ENCODE results near the gene IGFBP3.

The IGFBP3 gene

GRCh38 chr7:45921381-45921698, 268 bp upstream of the IGFBP3 start:
- Histone ChIP-seq H3K18ac (ENCODE audit: low read depth in 1 of 2, low read length in 2 of 2) (peak overlapping the region; percentile 37 to 44), H3K4me1 (ENCODE audit: control insufficient read depth, insufficient read depth, low read depth, low read length) (peaks cover 27% of the 10 kb centered on the region), H3K9me3 (ENCODE audit: control insufficient read depth, low read length) (no peaks in the 10 kb centered on the region), H2BK5ac (ENCODE audit: low read depth, low read length, poor library complexity, severe bottlenecking) (no peak overlapping the region), H2AK5ac (ENCODE audit: low read length, severe bottlenecking) (no peak overlapping the region), H4K91ac (ENCODE audit: low read length) (peak overlapping the region; percentile 76), H3K36me3 (ENCODE audit: control insufficient read depth in 1 of 2, insufficient read depth in 2 of 2, low read depth in 1 of 2, low read length in 2 of 2) (peaks cover 3 to 9% of the 10 kb centered on the region in 2 experiments), H3K4me2 (ENCODE audit: low read length, poor library complexity, severe bottlenecking) (peak overlapping the region; percentile 93), H2BK12ac (ENCODE audit: low read length in 2 of 2) (peak overlapping the region; percentile 23 to 81), H3K4ac (ENCODE audit: low read depth in 1 of 2, low read length in 2 of 2) (peak overlapping the region; percentile 1 to 86), H3K23ac (ENCODE audit: low read length in 2 of 2) (no peak overlapping the region), H2AFZ (ENCODE audit: low read depth, low read length) (no peak overlapping the region), H3K27me3 (ENCODE audit: control insufficient read depth in 1 of 2, insufficient read depth in 1 of 2, low read length in 2 of 2) (peaks cover 20 to 23% of the 10 kb centered on the region in 2 experiments), H3K79me1 (replicated peaks; ENCODE audit: low read length, poor library complexity, severe bottlenecking) (no peaks in the 10 kb centered on the region), H3K4me3 (ENCODE audit: insufficient read depth in 1 of 2, low read depth in 1 of 2, low read length in 2 of 2) (peak overlapping the region; percentile 66 to 88), H3K9ac (ENCODE audit: low read length) (peak overlapping the region; percentile 64), H2BK120ac (ENCODE audit: low read depth, low read length) (no peak overlapping the region), H2BK15ac (ENCODE audit: low read depth, poor library complexity, severe bottlenecking) (peak overlapping the region; percentile 54), H3K14ac (ENCODE audit: low read length in 2 of 2) (no peak overlapping the region), H4K8ac (ENCODE audit: low read length) (peak overlapping the region; percentile 61), H3K27ac (ENCODE audit: low read length, poor library complexity, severe bottlenecking) (no peak overlapping the region)
- DNase-seq, result no peak
- WGBS, result 1% methylated on average over 31 of the region's 31 CpGs

- peaks cover 3 to 22% of the 10 kb centered on the region in 2 experiments for H3K36me3 ChIP-seq (ENCODE audit: control insufficient read depth in 1 of 2, insufficient read depth in 2 of 2, low read depth in 1 of 2, low read length in 2 of 2)
- H2BK120ac ChIP-seq (ENCODE audit: low read depth, low read length), result no peak overlapping the region
- no peak overlapping the region for H2AFZ ChIP-seq (ENCODE audit: low read depth, low read length)
- 23% methylated on average over 19 of the region's 19 CpGs for WGBS
- H3K23ac ChIP-seq (ENCODE audit: low read length in 2 of 2), result no peak overlapping the region
- no peak overlapping the region for H3K14ac ChIP-seq (ENCODE audit: low read length in 2 of 2)
- peaks cover 27% of the 10 kb centered on the region for H3K4me1 ChIP-seq (ENCODE audit: control insufficient read depth, insufficient read depth, low read depth, low read length)
- peak overlapping the region; percentile 76 for H3K9ac ChIP-seq (ENCODE audit: low read length)
- no peak overlapping the region for H3K4ac ChIP-seq (ENCODE audit: low read depth in 1 of 2, low read length in 2 of 2)
- no peak overlapping the region for H2AK5ac ChIP-seq (ENCODE audit: low read length, severe bottlenecking)
- H2BK5ac ChIP-seq (ENCODE audit: low read depth, low read length, poor library complexity, severe bottlenecking), result no peak overlapping the region
- H2BK15ac ChIP-seq (ENCODE audit: low read depth, poor library complexity, severe bottlenecking), result no peak overlapping the region
- H3K4me2 ChIP-seq (ENCODE audit: low read length, poor library complexity, severe bottlenecking), result peak overlapping the region; percentile 93
- H2BK12ac ChIP-seq (ENCODE audit: low read length in 2 of 2), result no peak overlapping the region
- H3K4me3 ChIP-seq (ENCODE audit: insufficient read depth in 1 of 2, low read depth in 1 of 2, low read length in 2 of 2), result peak overlapping the region; percentile 38 to 88
- H3K27ac ChIP-seq (ENCODE audit: low read length, poor library complexity, severe bottlenecking), result no peak overlapping the region
- H4K8ac ChIP-seq (ENCODE audit: low read length), result peak overlapping the region; percentile 33
- DNase-seq, result peak; percentile 19
- H4K91ac ChIP-seq (ENCODE audit: low read length), result no peak overlapping the region
- peaks cover 20 to 23% of the 10 kb centered on the region in 2 experiments for H3K27me3 ChIP-seq (ENCODE audit: control insufficient read depth in 1 of 2, insufficient read depth in 1 of 2, low read length in 2 of 2)
- H3K9me3 ChIP-seq (ENCODE audit: control insufficient read depth, low read length), result no peaks in the 10 kb centered on the region
- no peaks in the 10 kb centered on the region for H3K79me1 ChIP-seq (replicated peaks; ENCODE audit: low read length, poor library complexity, severe bottlenecking)
- H3K18ac ChIP-seq (ENCODE audit: low read depth in 1 of 2, low read length in 2 of 2), result no peak overlapping the region
These were observed 1.0 kb downstream of the IGFBP3 start for GRCh38 chr7:45919993-45920459.

- H2AFZ ChIP-seq (ENCODE audit: low read depth, low read length), result no peak overlapping the region
- H3K4me2 ChIP-seq (ENCODE audit: low read length, poor library complexity, severe bottlenecking), result peak overlapping the region; percentile 30
- peak overlapping the region in 1 of 2 experiments; percentile 88 for H3K4me3 ChIP-seq (ENCODE audit: insufficient read depth in 1 of 2, low read depth in 1 of 2, low read length in 2 of 2)
- H2BK15ac ChIP-seq (ENCODE audit: low read depth, poor library complexity, severe bottlenecking), result no peak overlapping the region
- WGBS, result 36% methylated on average over 9 of the region's 9 CpGs
- no peak overlapping the region for H4K91ac ChIP-seq (ENCODE audit: low read length)
- H3K4me1 ChIP-seq (ENCODE audit: control insufficient read depth, insufficient read depth, low read depth, low read length), result peaks cover 21% of the 10 kb centered on the region
- no peak overlapping the region for H3K18ac ChIP-seq (ENCODE audit: low read depth in 1 of 2, low read length in 2 of 2)
- H3K79me1 ChIP-seq (replicated peaks; ENCODE audit: low read length, poor library complexity, severe bottlenecking), result no peaks in the 10 kb centered on the region
- H3K27ac ChIP-seq (ENCODE audit: low read length, poor library complexity, severe bottlenecking), result no peak overlapping the region
- H3K36me3 ChIP-seq (ENCODE audit: control insufficient read depth in 1 of 2, insufficient read depth in 2 of 2, low read depth in 1 of 2, low read length in 2 of 2), result peaks cover 10 to 29% of the 10 kb centered on the region in 2 experiments
- DNase-seq, result peak; percentile 8
- H3K4ac ChIP-seq (ENCODE audit: low read depth in 1 of 2, low read length in 2 of 2), result no peak overlapping the region
- H3K14ac ChIP-seq (ENCODE audit: low read length in 2 of 2), result no peak overlapping the region
- H2AK5ac ChIP-seq (ENCODE audit: low read length, severe bottlenecking), result no peak overlapping the region
- peak overlapping the region; percentile 76 for H3K9ac ChIP-seq (ENCODE audit: low read length)
- no peak overlapping the region for H4K8ac ChIP-seq (ENCODE audit: low read length)
- no peak overlapping the region for H2BK120ac ChIP-seq (ENCODE audit: low read depth, low read length)
- no peak overlapping the region for H3K23ac ChIP-seq (ENCODE audit: low read length in 2 of 2)
- no peaks in the 10 kb centered on the region for H3K9me3 ChIP-seq (ENCODE audit: control insufficient read depth, low read length)
- H3K27me3 ChIP-seq (ENCODE audit: control insufficient read depth in 1 of 2, insufficient read depth in 1 of 2, low read length in 2 of 2), result peaks cover 20 to 23% of the 10 kb centered on the region in 2 experiments
- H2BK12ac ChIP-seq (ENCODE audit: low read length in 2 of 2), result no peak overlapping the region
- no peak overlapping the region for H2BK5ac ChIP-seq (ENCODE audit: low read depth, low read length, poor library complexity, severe bottlenecking)
These were observed 1.8 kb downstream of the IGFBP3 start for GRCh38 chr7:45919231-45919784.

- peak overlapping the region; percentile 76 for H3K9ac ChIP-seq (ENCODE audit: low read length)
- no peaks in the 10 kb centered on the region for H3K9me3 ChIP-seq (ENCODE audit: control insufficient read depth, low read length)
- no peak overlapping the region for H4K91ac ChIP-seq (ENCODE audit: low read length)
- 78% methylated on average over 2 of the region's 2 CpGs for WGBS
- no peak overlapping the region for H2BK12ac ChIP-seq (ENCODE audit: low read length in 2 of 2)
- no peak overlapping the region for H3K14ac ChIP-seq (ENCODE audit: low read length in 2 of 2)
- no peak overlapping the region for H3K27ac ChIP-seq (ENCODE audit: low read length, poor library complexity, severe bottlenecking)
- peak; percentile 7 for DNase-seq
- no peak overlapping the region for H3K4ac ChIP-seq (ENCODE audit: low read depth in 1 of 2, low read length in 2 of 2)
- H3K18ac ChIP-seq (ENCODE audit: low read depth in 1 of 2, low read length in 2 of 2), result no peak overlapping the region
- no peak overlapping the region for H4K8ac ChIP-seq (ENCODE audit: low read length)
- H3K79me1 ChIP-seq (replicated peaks; ENCODE audit: low read length, poor library complexity, severe bottlenecking), result no peaks in the 10 kb centered on the region
- no peak overlapping the region for H2BK5ac ChIP-seq (ENCODE audit: low read depth, low read length, poor library complexity, severe bottlenecking)
- H3K4me2 ChIP-seq (ENCODE audit: low read length, poor library complexity, severe bottlenecking), result no peak overlapping the region
- no peak overlapping the region for H2AFZ ChIP-seq (ENCODE audit: low read depth, low read length)
- peaks cover 10 to 37% of the 10 kb centered on the region in 2 experiments for H3K36me3 ChIP-seq (ENCODE audit: control insufficient read depth in 1 of 2, insufficient read depth in 2 of 2, low read depth in 1 of 2, low read length in 2 of 2)
- no peak overlapping the region for H2BK120ac ChIP-seq (ENCODE audit: low read depth, low read length)
- H2AK5ac ChIP-seq (ENCODE audit: low read length, severe bottlenecking), result no peak overlapping the region
- H3K27me3 ChIP-seq (ENCODE audit: control insufficient read depth in 1 of 2, insufficient read depth in 1 of 2, low read length in 2 of 2), result peaks cover 20 to 23% of the 10 kb centered on the region in 2 experiments
- peaks cover 16% of the 10 kb centered on the region for H3K4me1 ChIP-seq (ENCODE audit: control insufficient read depth, insufficient read depth, low read depth, low read length)
- peak overlapping the region in 1 of 2 experiments; percentile 43 for H3K23ac ChIP-seq (ENCODE audit: low read length in 2 of 2)
- H2BK15ac ChIP-seq (ENCODE audit: low read depth, poor library complexity, severe bottlenecking), result no peak overlapping the region
- peak overlapping the region in 1 of 2 experiments; percentile 88 for H3K4me3 ChIP-seq (ENCODE audit: insufficient read depth in 1 of 2, low read depth in 1 of 2, low read length in 2 of 2)
These were observed 2.5 kb downstream of the IGFBP3 start for GRCh38 chr7:45918556-45918955.
